Measurements from ENCODE around the gene CLEC4C.
"Not testable (repeated sequence)": the region's sequence is repeated elsewhere in the genome, so short reads cannot be mapped to it uniquely, and the experiment has no call there.

- TF ChIP-seq FOXK2, SP1, NFRKB, TARDBP, SUZ12, ELF4 (IDR thresholded peaks at IDR 0.05): not testable (repeated sequence)
These were observed 5.1 kb upstream of the CLEC4C start for GRCh38 chr12:7751941-7752922.

Data from HEK293T (cell line).